CD4-positive, alpha-beta T cell (primary cell): Measurements from ENCODE around the gene CXCL16. TPM values are rescaled to one million over a fixed set of nuclear protein-coding genes. Genes with fewer than 3 reads are reported as not detected.
A peak's percentile ranks its signal among the peaks of the same experiment; 100 is the strongest.

Experiments
- ATAC-seq: fragments of 200-7000 bp; cut with Tn5 transposase; one replicate; pipeline ENCODE4 v1.10.0; 2022; ENCODE audit warnings: mild to moderate bottlenecking; ENCODE audit not compliant: poor library complexity
- CTCF ChIA-PET: fragments of 350-600 bp; sonication (Branson Sonifier 250); formaldehyde crosslinking; loops from one replicate; lab custom pipeline; 2021; ENCODE audit warnings: antibody characterized with exemption, inconsistent platforms; lab: Charles Lee
- POLR2A ChIA-PET: fragments of 350-600 bp; sonication (Branson Sonifier 250); formaldehyde crosslinking; loops from one replicate; lab custom pipeline; 2021; ENCODE audit warnings: antibody characterized with exemption, inconsistent platforms; lab: Charles Lee
- DNase-seq, 14 experiments: peaks; one replicate each; pipeline ENCODE4 v3.0.0-alpha.2; 2013 to 2020; ENCODE audit warnings: mixed read lengths in 2 of 14
- H3K27ac ChIP-seq, 2 donors: one replicate each; pipeline versions ENCODE4 v1.5.1 to v1.7.0; 2013; ENCODE audit warnings: low read length in 2 of 2, low read depth in 1 of 2, mild to moderate bottlenecking in 1 of 2
- H3K27me3 ChIP-seq, 2 experiments: 1 replicate in 1 of 2; 2 replicates in 1 of 2; pipeline versions ENCODE4 v1.6.1 to v1.7.0; 2013; ENCODE audit warnings: low read length in 2 of 2, control low read depth in 1 of 2, mild to moderate bottlenecking in 1 of 2, moderate library complexity in 1 of 2; ENCODE audit not compliant: insufficient read depth in 2 of 2, control insufficient read depth in 1 of 2
- H3K36me3 ChIP-seq: one replicate; pipeline ENCODE4 v1.6.1; 2013; ENCODE audit warnings: low read length, control low read depth; ENCODE audit not compliant: insufficient read depth
- H3K4me1 ChIP-seq: one replicate; pipeline ENCODE4 v1.6.1; 2013; ENCODE audit warnings: low read length, control low read depth; ENCODE audit not compliant: insufficient read depth
- H3K4me3 ChIP-seq: one replicate; pipeline ENCODE4 v1.5.1; 2013; ENCODE audit warnings: mild to moderate bottlenecking, low read length, moderate library complexity
- H3K9me3 ChIP-seq, 2 experiments: 1 replicate in 1 of 2; 2 replicates in 1 of 2; pipeline versions ENCODE4 v1.6.1 to v1.7.0; 2013; ENCODE audit warnings: low read length in 2 of 2, mild to moderate bottlenecking in 2 of 2, control low read depth in 1 of 2, moderate library complexity in 1 of 2; ENCODE audit not compliant: control insufficient read depth in 1 of 2, insufficient read depth in 1 of 2
- H3K27ac Mint-ChIP-seq: one replicate; pipeline ENCODE4 v1.8.0; 2020; ENCODE audit warnings: mixed read lengths
- H3K27me3 Mint-ChIP-seq: one replicate; pipeline ENCODE4 v1.8.0; 2021; ENCODE audit warnings: mixed read lengths
- H3K36me3 Mint-ChIP-seq: one replicate; pipeline ENCODE4 v1.8.0; 2021; ENCODE audit warnings: low read depth, mixed read lengths
- H3K4me1 Mint-ChIP-seq: one replicate; pipeline ENCODE4 v1.8.0; 2021; ENCODE audit warnings: low read depth, mixed read lengths
- H3K4me3 Mint-ChIP-seq: one replicate; pipeline ENCODE4 v1.8.0; 2020; ENCODE audit warnings: mild to moderate bottlenecking, mixed read lengths
- H3K9me3 Mint-ChIP-seq: one replicate; pipeline ENCODE4 v1.8.0; 2020; ENCODE audit warnings: mixed read lengths
- intact Hi-C, 2 experiments: fragments of 100-400 bp; cut with DNase I in 1 of 2; cut with micrococcal nuclease in 1 of 2; formaldehyde crosslinking; loops; one replicate each; pipeline versions ENCODE4 v1.15.1 to v1.9.0; 2023 to 2025; cut with DNase I, micrococcal nuclease
- total RNA-seq, 174 experiments: library from RNA in 2 of 174; stranded (reverse) in 2 of 174; gene quantifications; one replicate each; pipeline ENCODE4 v1.2.3 and lab custom pipeline; 2021 to 2026
- TF ChIP-seq, protein P1 (sequence below): fragments of 200-600 bp; IDR thresholded peaks from one replicate; pipeline ENCODE4 v1.8.0; 2022; ENCODE audit warnings: antibody characterized with exemption, mild to moderate bottlenecking

CXCL16 gene
- total RNA-seq, 2 experiments from 2014 or later: 24.8 to 25.8 TPM

DNA sequence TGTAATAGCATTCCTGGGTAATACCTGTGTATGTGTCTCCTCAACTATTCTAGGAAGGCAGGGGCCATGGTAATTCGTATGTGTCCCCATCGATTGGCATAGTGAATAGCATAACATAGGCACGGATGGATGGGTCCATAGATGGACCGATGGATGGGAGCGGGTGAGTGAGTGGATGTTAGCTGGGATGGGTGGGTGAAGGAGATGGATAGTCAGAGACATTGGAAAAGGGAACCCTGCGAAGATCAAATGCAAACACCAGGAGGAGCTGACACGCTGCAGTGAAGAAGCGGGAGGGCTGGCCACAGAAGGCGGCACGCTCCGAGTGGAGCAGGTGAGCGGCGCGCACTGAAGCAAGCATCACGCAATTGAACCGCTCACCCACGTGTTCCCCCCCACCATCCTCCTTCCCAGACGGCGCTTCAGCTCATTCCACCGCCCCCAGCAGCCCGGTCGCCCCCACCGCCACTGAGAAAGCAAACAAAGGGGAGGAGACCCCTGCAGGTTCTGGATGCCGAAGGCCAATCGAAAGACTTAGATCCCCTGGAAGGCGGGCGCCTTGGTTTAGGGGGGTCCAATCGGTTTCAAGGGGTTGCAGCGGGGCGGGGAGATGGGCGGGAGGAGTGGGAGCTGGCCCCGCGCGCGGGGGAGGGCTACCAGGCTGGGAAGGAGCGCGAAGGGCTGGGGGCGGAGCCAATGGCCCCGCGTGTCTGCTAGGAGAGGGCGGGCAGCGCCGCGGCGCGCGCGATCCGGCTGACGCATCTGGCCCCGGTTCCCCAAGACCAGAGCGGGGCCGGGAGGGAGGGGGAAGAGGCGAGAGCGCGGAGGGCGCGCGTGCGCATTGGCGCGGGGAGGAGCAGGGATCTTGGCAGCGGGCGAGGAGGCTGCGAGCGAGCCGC lies 29.7 kb downstream of the CXCL16 start, which contains the start of gene ARRB2:
Gene ARRB2 (plus strand): TSS at position 839 of the 899 bp plus-strand sequence. CDS start 90 bp downstream, outside the sequence.
- ChIA-PET POLR2A (interaction anchor here (0.8 to 3.2 kb wide), 23 partner anchors 8 to 710 kb away, joined by 3 to 27 read pairs (median 5); partner anchors contain the start of genes C17orf107, CHRNE, MED11 and MINK1), CTCF (interaction anchor here (0.6 to 2.7 kb wide), 24 partner anchors 9 to 339 kb away, joined by 3 to 30 read pairs (median 4); partner anchors contain the start of genes C17orf107, CHRNE, CXCL16 and GLTPD2)
- H3K27ac Mint-ChIP-seq: peak within 1 kb of the TSS; percentile 83
- H3K36me3 ChIP-seq: no peaks in the 10 kb centered on the region
- H3K9me3 ChIP-seq: no peaks in the 10 kb centered on the region
- no peaks in the 10 kb centered on the region for H3K27me3 Mint-ChIP-seq
- no peaks in the 10 kb centered on the region for H3K27me3 ChIP-seq
- DNase-seq: peak; percentile 97 to 100 (median 99)
- peak within 1 kb of the TSS; percentile 82 to 92 for H3K27ac ChIP-seq
- TF ChIP-seq, protein P1, sequence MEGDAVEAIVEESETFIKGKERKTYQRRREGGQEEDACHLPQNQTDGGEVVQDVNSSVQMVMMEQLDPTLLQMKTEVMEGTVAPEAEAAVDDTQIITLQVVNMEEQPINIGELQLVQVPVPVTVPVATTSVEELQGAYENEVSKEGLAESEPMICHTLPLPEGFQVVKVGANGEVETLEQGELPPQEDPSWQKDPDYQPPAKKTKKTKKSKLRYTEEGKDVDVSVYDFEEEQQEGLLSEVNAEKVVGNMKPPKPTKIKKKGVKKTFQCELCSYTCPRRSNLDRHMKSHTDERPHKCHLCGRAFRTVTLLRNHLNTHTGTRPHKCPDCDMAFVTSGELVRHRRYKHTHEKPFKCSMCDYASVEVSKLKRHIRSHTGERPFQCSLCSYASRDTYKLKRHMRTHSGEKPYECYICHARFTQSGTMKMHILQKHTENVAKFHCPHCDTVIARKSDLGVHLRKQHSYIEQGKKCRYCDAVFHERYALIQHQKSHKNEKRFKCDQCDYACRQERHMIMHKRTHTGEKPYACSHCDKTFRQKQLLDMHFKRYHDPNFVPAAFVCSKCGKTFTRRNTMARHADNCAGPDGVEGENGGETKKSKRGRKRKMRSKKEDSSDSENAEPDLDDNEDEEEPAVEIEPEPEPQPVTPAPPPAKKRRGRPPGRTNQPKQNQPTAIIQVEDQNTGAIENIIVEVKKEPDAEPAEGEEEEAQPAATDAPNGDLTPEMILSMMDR: peak; percentile 86
- H3K9me3 Mint-ChIP-seq: no peaks in the 10 kb centered on the region
- intact Hi-C loops: loop anchor here (1.0 to 10.0 kb wide), 8 partner anchors 21 to 365 kb away; partner anchors contain the start of genes MED11 (in 2 of the 2), PFN1 (in 2 of the 2), PLD2 (in 1 of the 2) and ZFP3 (in 1 of the 2)
- peak within 1 kb of the TSS; percentile 90 for H3K4me3 ChIP-seq
- peaks cover 3% of the 10 kb centered on the region for H3K36me3 Mint-ChIP-seq
- ATAC-seq: peak; percentile 79
- peak within 1 kb of the TSS; percentile 98 for H3K4me3 Mint-ChIP-seq
- peaks cover 52% of the 10 kb centered on the region for H3K4me1 ChIP-seq
- peaks cover 59% of the 10 kb centered on the region for H3K4me1 Mint-ChIP-seq

DNA sequence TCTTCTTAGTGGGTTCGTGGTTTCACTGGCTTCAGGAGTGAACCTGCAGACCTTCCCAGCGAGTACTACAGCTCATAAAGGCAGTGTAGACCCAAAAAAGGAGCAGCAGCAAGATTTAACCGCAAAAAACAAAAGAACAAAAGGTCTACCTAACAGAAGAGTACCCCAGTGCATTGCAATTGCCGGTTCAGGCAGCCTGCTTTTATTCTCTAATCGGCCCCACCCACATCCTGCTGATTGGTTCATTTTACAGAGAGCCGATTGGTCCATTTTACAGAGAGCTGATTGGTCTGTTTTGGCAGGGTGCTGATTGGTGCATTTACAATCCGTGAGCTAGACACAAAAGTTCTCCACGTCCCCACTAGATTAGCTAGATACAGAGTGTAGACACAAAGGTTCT lies 31.3 kb downstream of the CXCL16 start:
- POLR2A ChIA-PET: interaction anchor here (1.3 to 2.4 kb wide), 2 partner anchors 82 to 232 kb away, joined by 3 to 27 read pairs; partner anchors contain the start of genes RNF167 and SLC25A11
- peaks cover 55% of the 10 kb centered on the region for H3K4me1 Mint-ChIP-seq

DNA sequence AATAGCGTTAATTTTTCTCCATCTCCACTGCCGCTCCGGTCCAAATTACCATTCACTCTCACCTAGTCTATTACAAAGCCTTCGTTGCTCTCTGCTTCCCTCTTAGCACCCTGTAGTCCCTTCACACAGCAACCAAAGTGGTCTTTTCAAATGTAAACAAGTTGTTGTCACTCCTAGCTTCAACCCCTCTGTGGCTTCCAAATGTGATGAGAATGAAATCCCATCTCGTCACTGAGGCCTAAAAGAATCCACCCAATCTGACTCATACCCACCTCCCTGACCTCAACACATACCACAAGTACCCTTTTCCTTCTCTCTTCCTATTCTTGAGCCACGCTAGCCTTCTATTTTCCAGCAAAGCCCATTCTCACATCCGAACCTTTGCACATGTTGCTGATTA lies 33.6 kb downstream of the CXCL16 start:
- ChIA-PET CTCF (interaction anchor here (1.1 kb wide), 1 partner anchor 9 kb away, joined by 4 read pairs; no protein-coding TSS in a partner anchor), POLR2A (interaction anchor here (0.9 kb wide), 1 partner anchor 84 kb away, joined by 3 read pairs; no protein-coding TSS in a partner anchor)
- Mint-ChIP-seq H3K36me3 (no peaks in the 10 kb centered on the region), H3K4me3 (peak overlapping the region; percentile 87), H3K27me3 (no peaks in the 10 kb centered on the region), H3K27ac (peak overlapping the region; percentile 91), H3K4me1 (peaks cover 58% of the 10 kb centered on the region), H3K9me3 (no peaks in the 10 kb centered on the region)
- no peak for ATAC-seq
- Histone ChIP-seq H3K9me3 (no peaks in the 10 kb centered on the region), H3K36me3 (no peaks in the 10 kb centered on the region), H3K4me3 (no peak overlapping the region), H3K4me1 (peaks cover 38% of the 10 kb centered on the region), H3K27ac (no peak overlapping the region), H3K27me3 (no peaks in the 10 kb centered on the region)
- TF ChIP-seq, protein P1: no peak
- no peak for DNase-seq
- intact Hi-C loops: no loop called here

More for the DNA sequence above, 31.3 kb downstream of the CXCL16 start:
- Histone ChIP-seq H3K9me3 (no peaks in the 10 kb centered on the region), H3K27me3 (no peaks in the 10 kb centered on the region), H3K27ac (no peak overlapping the region), H3K4me1 (peaks cover 46% of the 10 kb centered on the region), H3K36me3 (no peaks in the 10 kb centered on the region), H3K4me3 (no peak overlapping the region)
- TF ChIP-seq, protein P1: no peak
- Mint-ChIP-seq H3K27me3 (no peaks in the 10 kb centered on the region), H3K4me3 (peak overlapping the region; percentile 77), H3K9me3 (no peaks in the 10 kb centered on the region), H3K27ac (peak overlapping the region; percentile 76), H3K36me3 (no peaks in the 10 kb centered on the region)
- DNase-seq (peak in 9 of 14 experiments; percentile 33 to 75 (median 47)), ATAC-seq (no peak)
- CTCF ChIA-PET: interaction anchor here (2.0 to 2.7 kb wide), 3 partner anchors 35 to 181 kb away, joined by 6 to 16 read pairs (median 7); no protein-coding TSS in a partner anchor
- intact Hi-C loops: no loop called here
